ENCODE data around the gene ZNF853.

Gene ZNF853

GRCh38 chr7:6642239-6642839 lies 26.9 kb downstream of the ZNF853 start:
- Histone ChIP-seq H3K36me3 (peaks cover 37 to 72% (median 57%) of the 10 kb centered on the region in 3 donors), H3K4me3 (no peak overlapping the region), H3K27ac (no peak overlapping the region), H3K9me3 (no peaks in the 10 kb centered on the region), H3K4me1 (peaks cover 0 to 31% (median 13%) of the 10 kb centered on the region in 4 donors), H3K27me3 (no peaks in the 10 kb centered on the region)
- intact Hi-C loops (cut with DNase I; ENCODE audit: low total_unique reads): loop anchor here (10.0 kb wide), 1 partner anchor 72 kb away; no protein-coding TSS in a partner anchor
- no peak for TF ChIP-seq CTCF (IDR thresholded peaks at IDR 0.05)
- peak in 1 of 2 donors; percentile 57 for DNase-seq

GRCh38 chr7:6642861-6643640 lies 27.6 kb downstream of the ZNF853 start:
- peaks cover 37 to 79% (median 64%) of the 10 kb centered on the region in 3 donors for H3K36me3 ChIP-seq
- no peak overlapping the region for H3K27ac ChIP-seq
- no peak for TF ChIP-seq CTCF (IDR thresholded peaks at IDR 0.05)
- intact Hi-C loops (cut with DNase I; ENCODE audit: low total_unique reads): loop anchor here (10.0 kb wide), 1 partner anchor 72 kb away; no protein-coding TSS in a partner anchor
- no peaks in the 10 kb centered on the region for H3K27me3 ChIP-seq
- H3K4me1 ChIP-seq: peaks cover 0 to 25% (median 9%) of the 10 kb centered on the region in 4 donors
- DNase-seq: peak in 1 of 2 donors; percentile 66
- H3K9me3 ChIP-seq: no peaks in the 10 kb centered on the region
- H3K4me3 ChIP-seq: no peak overlapping the region

- peak in 1 of 2 donors; percentile 57 for DNase-seq
- intact Hi-C loops (cut with DNase I; ENCODE audit: low total_unique reads): loop anchor here (10.0 kb wide), 1 partner anchor 71 kb away; no protein-coding TSS in a partner anchor
- Histone ChIP-seq H3K27me3 (no peaks in the 10 kb centered on the region), H3K9me3 (no peaks in the 10 kb centered on the region), H3K36me3 (peaks cover 37 to 89% (median 73%) of the 10 kb centered on the region in 3 donors), H3K4me3 (no peak overlapping the region), H3K4me1 (peaks cover 0 to 15% (median 0%) of the 10 kb centered on the region in 4 donors), H3K27ac (no peak overlapping the region)
- TF ChIP-seq CTCF (IDR thresholded peaks at IDR 0.05): no peak
Observed at GRCh38 chr7:6643915-6644625, 28.7 kb downstream of the ZNF853 start.

GRCh38 chr7:6644728-6645127 lies 29.3 kb downstream of the ZNF853 start:
- TF ChIP-seq CTCF (IDR thresholded peaks at IDR 0.05): no peak
- intact Hi-C loops (cut with DNase I; ENCODE audit: low total_unique reads): loop anchor here (10.0 kb wide), 1 partner anchor 70 kb away; no protein-coding TSS in a partner anchor
- no peak for DNase-seq
- H3K36me3 ChIP-seq: peaks cover 37 to 96% (median 80%) of the 10 kb centered on the region in 3 donors
- H3K4me3 ChIP-seq: no peak overlapping the region
- peaks cover 0 to 9% (median 0%) of the 10 kb centered on the region in 4 donors for H3K4me1 ChIP-seq
- no peaks in the 10 kb centered on the region for H3K9me3 ChIP-seq
- H3K27me3 ChIP-seq: no peaks in the 10 kb centered on the region
- no peak overlapping the region for H3K27ac ChIP-seq

GRCh38 chr7:6646465-6646864 lies 31.1 kb downstream of the ZNF853 start:
- Histone ChIP-seq H3K4me3 (no peak overlapping the region), H3K36me3 (peaks cover 39 to 100% (median 92%) of the 10 kb centered on the region in 3 donors), H3K4me1 (peaks cover 0 to 1% (median 0%) of the 10 kb centered on the region in 4 donors), H3K9me3 (no peaks in the 10 kb centered on the region), H3K27me3 (no peaks in the 10 kb centered on the region), H3K27ac (no peak overlapping the region)
- TF ChIP-seq CTCF (IDR thresholded peaks at IDR 0.05): no peak
- peak in 1 of 2 donors; percentile 60 for DNase-seq
- intact Hi-C loops (cut with DNase I; ENCODE audit: low total_unique reads): loop anchor here (10.0 kb wide), 1 partner anchor 68 kb away; no protein-coding TSS in a partner anchor

Data from tibial artery (tissue), 4 donors.